ENCODE measurements around the gene CIAO3. TPM values are rescaled to one million over a fixed set of nuclear protein-coding genes. Genes with fewer than 3 reads are reported as not detected.

CIAO3 gene
- total RNA-seq, 2 donors from 2014 or later = 41.4 to 43.3 TPM

DNA sequence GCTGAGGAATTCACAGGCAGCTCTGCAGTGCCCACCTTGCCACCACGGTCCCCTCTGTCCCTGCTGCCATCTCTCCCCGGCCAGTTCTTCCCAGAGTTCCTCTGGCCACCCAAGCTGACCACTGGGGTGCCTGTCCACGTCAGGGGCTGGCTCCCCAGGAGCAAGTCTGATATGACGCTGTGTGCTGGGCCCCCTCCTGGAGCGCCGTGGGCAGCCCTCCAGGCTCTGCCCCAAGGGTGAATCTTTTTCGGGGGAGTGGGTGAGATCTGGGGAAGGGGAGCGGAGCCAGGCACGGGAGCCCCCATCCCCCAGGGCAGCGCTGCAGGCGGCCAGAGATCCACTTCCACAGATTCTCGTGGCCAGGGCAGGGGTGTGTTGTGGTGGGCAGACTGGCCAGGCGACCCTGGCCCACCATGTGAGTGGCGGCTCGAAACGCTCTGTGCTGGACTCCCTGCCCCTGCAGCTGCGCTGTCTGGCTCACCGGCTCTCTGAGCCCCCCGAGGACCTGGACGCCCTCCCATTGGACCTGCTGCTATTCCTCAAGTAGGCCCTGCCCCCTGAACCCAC, 23.5 kb upstream of the CIAO3 start:
- H3K27ac ChIP-seq (ENCODE audit: low read depth, low read length) = no peak overlapping the region
- Mint-ChIP-seq H3K4me1 (no peaks in the 10 kb centered on the region), H3K36me3 (ENCODE audit: low read depth) (no peaks in the 10 kb centered on the region), H3K9me3 (no peaks in the 10 kb centered on the region), H3K27ac (no peak overlapping the region), H3K4me3 (no peak overlapping the region), H3K27me3 (ENCODE audit: insufficient read depth) (no peaks in the 10 kb centered on the region)
- WGBS, 2 experiments (ENCODE audit: insufficient coverage in 1 of 2, insufficient read length in 1 of 2) = 85 to 94% methylated on average over 5 to 20 of the region's 20 CpGs
- no peak overlapping the region for H3K9ac ChIP-seq (ENCODE audit: extremely low read depth, low read length, poor library complexity, severe bottlenecking)
- TF ChIP-seq CTCF (conservative IDR thresholded peaks at IDR 0.05) = no peak
- H3K27me3 ChIP-seq (ENCODE audit: control insufficient read depth, insufficient read depth, low read length, poor library complexity, severe bottlenecking) = no peaks in the 10 kb centered on the region
- H3K4me1 ChIP-seq (ENCODE audit: control insufficient read depth, insufficient read depth, low read length) = no peaks in the 10 kb centered on the region
- no peak for DNase-seq
- H3K9me3 ChIP-seq (ENCODE audit: control insufficient read depth, low read length) = no peaks in the 10 kb centered on the region
- no peaks in the 10 kb centered on the region for H3K36me3 ChIP-seq (ENCODE audit: control insufficient read depth, insufficient read depth, low read length)
- no peak overlapping the region for H3K4me3 ChIP-seq (ENCODE audit: low read length)

- no peak for DNase-seq
- H3K9me3 Mint-ChIP-seq = no peaks in the 10 kb centered on the region
- no peak overlapping the region for H3K27ac Mint-ChIP-seq
- Histone ChIP-seq H3K4me3 (ENCODE audit: low read length) (no peak overlapping the region), H3K9ac (ENCODE audit: extremely low read depth, low read length, poor library complexity, severe bottlenecking) (no peak overlapping the region), H3K9me3 (ENCODE audit: control insufficient read depth, low read length) (no peaks in the 10 kb centered on the region), H3K4me1 (ENCODE audit: control insufficient read depth, insufficient read depth, low read length) (no peaks in the 10 kb centered on the region), H3K27ac (ENCODE audit: low read depth, low read length) (no peak overlapping the region), H3K27me3 (ENCODE audit: control insufficient read depth, insufficient read depth, low read length, poor library complexity, severe bottlenecking) (no peaks in the 10 kb centered on the region), H3K36me3 (ENCODE audit: control insufficient read depth, insufficient read depth, low read length) (no peaks in the 10 kb centered on the region)
- no peak overlapping the region for H3K4me3 Mint-ChIP-seq
- TF ChIP-seq CTCF (conservative IDR thresholded peaks at IDR 0.05) = no peak
- WGBS, 2 experiments (ENCODE audit: insufficient coverage in 1 of 2, insufficient read length in 1 of 2) = 93 to 94% methylated on average over 9 to 19 of the region's 21 CpGs
- no peaks in the 10 kb centered on the region for H3K4me1 Mint-ChIP-seq
- H3K27me3 Mint-ChIP-seq (ENCODE audit: insufficient read depth) = no peaks in the 10 kb centered on the region
- no peaks in the 10 kb centered on the region for H3K36me3 Mint-ChIP-seq (ENCODE audit: low read depth)
These were observed 22.8 kb upstream of the CIAO3 start for GRCh38 chr16:763369-764183.

GRCh38 chr16:762595-763268, 21.9 kb upstream of the CIAO3 start:
- Histone ChIP-seq H3K9me3 (ENCODE audit: control insufficient read depth, low read length) (no peaks in the 10 kb centered on the region), H3K27me3 (ENCODE audit: control insufficient read depth, insufficient read depth, low read length, poor library complexity, severe bottlenecking) (no peaks in the 10 kb centered on the region), H3K4me1 (ENCODE audit: control insufficient read depth, insufficient read depth, low read length) (no peaks in the 10 kb centered on the region), H3K27ac (ENCODE audit: low read depth, low read length) (no peak overlapping the region), H3K36me3 (ENCODE audit: control insufficient read depth, insufficient read depth, low read length) (no peaks in the 10 kb centered on the region), H3K4me3 (ENCODE audit: low read length) (no peak overlapping the region), H3K9ac (ENCODE audit: extremely low read depth, low read length, poor library complexity, severe bottlenecking) (no peak overlapping the region)
- H3K4me1 Mint-ChIP-seq = no peaks in the 10 kb centered on the region
- no peak overlapping the region for H3K27ac Mint-ChIP-seq
- no peaks in the 10 kb centered on the region for H3K9me3 Mint-ChIP-seq
- 88 to 92% methylated on average over 9 to 17 of the region's 17 CpGs for WGBS, 2 experiments (ENCODE audit: insufficient coverage in 1 of 2, insufficient read length in 1 of 2)
- no peak for DNase-seq
- no peaks in the 10 kb centered on the region for H3K36me3 Mint-ChIP-seq (ENCODE audit: low read depth)
- no peak for TF ChIP-seq CTCF (conservative IDR thresholded peaks at IDR 0.05)
- H3K4me3 Mint-ChIP-seq = no peak overlapping the region
- H3K27me3 Mint-ChIP-seq (ENCODE audit: insufficient read depth) = no peaks in the 10 kb centered on the region
